ENCODE results near the gene SH2B3. TPM values are rescaled to one million over a fixed set of nuclear protein-coding genes. Genes with fewer than 3 reads are reported as not detected.

Gene SH2B3
- total and polyA plus RNA-seq, 8 donors = 19.2 to 42.0 (median 22.5) TPM

DNA sequence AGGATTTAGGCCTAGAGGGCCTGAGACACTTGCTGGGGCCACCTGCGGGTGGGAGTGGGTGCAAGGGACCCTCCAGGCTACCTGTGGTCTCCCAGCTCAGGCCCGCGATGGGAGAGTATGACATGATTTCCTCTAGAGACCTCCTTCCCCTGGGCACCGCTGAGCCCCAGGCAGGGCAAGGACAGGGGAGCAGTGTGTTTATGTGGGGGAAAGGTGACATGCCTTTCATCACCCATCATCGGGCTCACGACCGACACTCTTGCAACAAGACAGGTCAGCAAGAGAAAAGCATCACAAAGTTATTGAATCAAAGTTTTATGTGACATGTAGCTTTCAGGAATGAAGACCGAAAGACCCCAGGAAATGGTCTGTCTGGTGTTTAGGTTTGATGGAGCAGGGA, 19.9 kb downstream of the SH2B3 start:
- peak overlapping the region in 1 of 2 donors; percentile 64 for H3K27ac ChIP-seq
- no peak for ATAC-seq
- H3K36me3 ChIP-seq = peaks cover 0 to 14% of the 10 kb centered on the region in 2 donors
- H3K9me3 ChIP-seq = no peaks in the 10 kb centered on the region
- no peak for DNase-seq
- H3K4me3 ChIP-seq = no peak overlapping the region
- intact Hi-C loops (cut with DNase I) = no loop called here
- no peaks in the 10 kb centered on the region for H3K27me3 ChIP-seq
- TF ChIP-seq, protein P1, sequence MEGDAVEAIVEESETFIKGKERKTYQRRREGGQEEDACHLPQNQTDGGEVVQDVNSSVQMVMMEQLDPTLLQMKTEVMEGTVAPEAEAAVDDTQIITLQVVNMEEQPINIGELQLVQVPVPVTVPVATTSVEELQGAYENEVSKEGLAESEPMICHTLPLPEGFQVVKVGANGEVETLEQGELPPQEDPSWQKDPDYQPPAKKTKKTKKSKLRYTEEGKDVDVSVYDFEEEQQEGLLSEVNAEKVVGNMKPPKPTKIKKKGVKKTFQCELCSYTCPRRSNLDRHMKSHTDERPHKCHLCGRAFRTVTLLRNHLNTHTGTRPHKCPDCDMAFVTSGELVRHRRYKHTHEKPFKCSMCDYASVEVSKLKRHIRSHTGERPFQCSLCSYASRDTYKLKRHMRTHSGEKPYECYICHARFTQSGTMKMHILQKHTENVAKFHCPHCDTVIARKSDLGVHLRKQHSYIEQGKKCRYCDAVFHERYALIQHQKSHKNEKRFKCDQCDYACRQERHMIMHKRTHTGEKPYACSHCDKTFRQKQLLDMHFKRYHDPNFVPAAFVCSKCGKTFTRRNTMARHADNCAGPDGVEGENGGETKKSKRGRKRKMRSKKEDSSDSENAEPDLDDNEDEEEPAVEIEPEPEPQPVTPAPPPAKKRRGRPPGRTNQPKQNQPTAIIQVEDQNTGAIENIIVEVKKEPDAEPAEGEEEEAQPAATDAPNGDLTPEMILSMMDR (IDR thresholded peaks at IDR 0.05) = no peak
- H3K4me1 ChIP-seq = peaks cover 16 to 81% of the 10 kb centered on the region in 2 donors

DNA sequence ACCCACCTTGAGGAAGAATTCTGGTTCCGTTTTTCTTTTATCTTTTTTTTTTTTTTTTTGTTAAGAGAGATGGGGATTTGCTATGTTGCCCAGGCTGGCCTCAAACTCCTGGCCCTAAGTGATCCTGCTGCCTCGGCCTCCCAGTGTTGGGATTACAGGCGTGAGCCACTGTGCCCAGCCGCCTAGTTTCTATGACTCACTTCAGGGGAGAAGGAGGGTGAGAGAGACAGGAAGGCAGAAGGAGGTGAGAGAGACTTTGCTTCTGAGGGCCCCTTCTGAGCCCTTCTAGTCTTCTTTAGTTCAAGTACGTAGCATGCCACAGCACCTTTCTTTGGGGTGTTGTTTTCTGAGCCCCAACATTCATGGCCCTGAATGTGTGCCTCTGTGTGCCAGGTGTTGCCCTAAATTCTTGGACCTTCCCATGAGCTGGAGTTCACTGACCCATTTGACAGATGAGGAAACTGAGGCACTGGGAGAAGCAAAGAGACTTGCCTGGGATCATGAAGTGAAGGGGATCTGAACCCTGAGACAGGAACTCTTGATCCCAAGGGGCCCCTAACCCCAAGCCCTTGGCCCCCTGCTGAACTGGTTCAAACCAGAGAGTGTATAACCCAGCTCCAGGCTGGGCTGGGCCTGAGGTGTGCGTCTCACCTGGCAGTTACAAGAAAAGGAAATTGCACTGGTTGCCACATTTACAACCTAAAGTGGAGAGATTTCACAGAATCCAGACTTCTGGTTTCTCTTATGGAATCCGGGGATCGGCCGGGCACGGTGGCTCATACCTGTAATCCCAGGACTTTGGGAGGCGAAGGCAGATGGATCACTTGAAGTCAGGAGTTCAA, 20.8 kb downstream of the SH2B3 start:
- Histone ChIP-seq H3K9me3 (no peaks in the 10 kb centered on the region), H3K4me3 (no peak overlapping the region), H3K27me3 (no peaks in the 10 kb centered on the region), H3K4me1 (peaks cover 25 to 86% of the 10 kb centered on the region in 2 donors), H3K27ac (peak overlapping the region in 1 of 2 donors; percentile 64), H3K36me3 (peaks cover 0 to 5% of the 10 kb centered on the region in 2 donors)
- ATAC-seq = no peak
- DNase-seq = no peak
- TF ChIP-seq, protein P1 (IDR thresholded peaks at IDR 0.05) = no peak
- intact Hi-C loops (cut with DNase I) = no loop called here

DNA sequence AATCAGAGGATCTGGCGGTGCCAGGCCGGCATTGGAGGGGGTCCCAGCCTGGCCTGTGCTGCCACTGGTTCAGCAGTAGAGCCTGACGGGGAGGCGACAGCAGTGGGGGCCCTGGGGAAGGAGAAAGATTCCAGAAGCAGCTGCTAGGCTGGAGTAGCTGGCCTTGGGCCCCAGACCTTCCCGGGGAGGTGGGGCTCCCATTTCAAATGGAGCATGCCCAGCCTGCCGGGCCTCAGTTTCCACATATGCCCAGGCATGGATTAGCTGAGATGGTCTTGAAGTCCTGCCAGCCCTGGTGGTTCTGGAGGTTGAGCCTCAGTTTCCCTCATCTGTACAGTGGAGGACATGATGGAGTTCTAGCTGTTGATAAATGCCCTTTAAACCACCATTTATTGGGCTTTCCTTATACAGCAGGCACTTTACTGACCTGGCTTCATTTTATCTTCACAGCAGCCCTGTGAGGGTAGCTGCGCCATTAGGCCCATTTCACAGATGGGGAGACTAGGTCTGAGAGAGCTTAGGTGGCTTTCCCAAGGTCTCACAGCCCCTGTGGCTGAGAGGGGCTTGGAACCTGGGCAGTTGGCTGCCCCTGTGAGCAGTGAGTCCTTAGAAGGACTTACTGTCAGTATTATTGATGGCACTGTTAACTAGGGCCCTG, 21.8 kb downstream of the SH2B3 start:
- H3K4me3 ChIP-seq = no peak overlapping the region
- DNase-seq (no peak), ATAC-seq (no peak)
- H3K27ac ChIP-seq = peak overlapping the region in 1 of 2 donors; percentile 64
- no peaks in the 10 kb centered on the region for H3K36me3 ChIP-seq
- peaks cover 31 to 95% of the 10 kb centered on the region in 2 donors for H3K4me1 ChIP-seq
- intact Hi-C loops (cut with DNase I) = no loop called here
- H3K27me3 ChIP-seq = no peaks in the 10 kb centered on the region
- no peaks in the 10 kb centered on the region for H3K9me3 ChIP-seq
- TF ChIP-seq, protein P1 (IDR thresholded peaks at IDR 0.05) = no peak

DNA sequence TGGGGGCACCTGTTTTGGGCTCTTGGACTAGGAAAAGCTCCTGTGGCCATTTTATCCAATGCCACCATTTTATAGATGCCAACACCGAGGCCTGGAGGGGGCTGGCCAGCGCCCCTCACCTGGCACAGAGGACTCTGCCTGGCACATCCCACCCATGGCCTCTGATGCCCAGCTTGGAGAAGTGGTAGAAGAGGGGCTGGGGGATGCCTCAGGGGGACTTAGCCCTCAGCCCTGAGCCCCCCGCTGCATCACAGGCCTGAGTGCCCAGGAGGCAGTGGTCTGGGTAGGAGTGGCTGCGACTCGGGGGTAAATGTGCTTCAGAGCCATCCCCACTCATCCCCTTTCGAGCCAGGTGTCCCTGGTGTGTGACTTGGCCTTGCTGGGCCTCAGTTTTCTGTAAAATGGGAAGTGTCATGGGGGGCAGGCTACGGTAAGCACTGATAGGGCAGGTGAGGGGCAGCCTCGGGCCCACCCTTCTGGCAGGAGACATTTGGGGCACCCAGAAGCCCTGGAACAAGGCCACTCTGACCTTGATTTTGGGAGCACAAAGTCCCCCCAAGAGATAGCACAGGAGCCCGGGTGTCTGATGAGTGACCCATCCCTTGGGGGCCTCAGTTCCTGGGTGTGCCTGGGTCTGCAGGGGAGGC, 22.5 kb downstream of the SH2B3 start:
- no peaks in the 10 kb centered on the region for H3K27me3 ChIP-seq
- DNase-seq (no peak), ATAC-seq (no peak)
- H3K36me3 ChIP-seq = no peaks in the 10 kb centered on the region
- H3K4me3 ChIP-seq = no peak overlapping the region
- intact Hi-C loops (cut with DNase I) = no loop called here
- peak overlapping the region; percentile 64 to 69 for H3K27ac ChIP-seq
- TF ChIP-seq, protein P1 (IDR thresholded peaks at IDR 0.05) = no peak
- H3K9me3 ChIP-seq = no peaks in the 10 kb centered on the region
- H3K4me1 ChIP-seq = peaks cover 34 to 99% of the 10 kb centered on the region in 2 donors
